ENCODE measurements around the gene TBC1D22A.

TBC1D22A gene

GRCh38 chr22:47091921-47092700, 329.7 kb downstream of the TBC1D22A start:
- DNase-seq: no peak

GRCh38 chr22:47092896-47093311, 330.5 kb downstream of the TBC1D22A start:
- no peak for DNase-seq

- DNase-seq: no peak
Measured at GRCh38 chr22:47093720-47094119, 331.3 kb downstream of the TBC1D22A start.

- DNase-seq: no peak
Measured at GRCh38 chr22:47094861-47095330, 332.4 kb downstream of the TBC1D22A start.

GRCh38 chr22:47095395-47096122, 333.1 kb downstream of the TBC1D22A start:
- no peak for DNase-seq

GRCh38 chr22:47098121-47098520, 335.7 kb downstream of the TBC1D22A start:
- no peak for DNase-seq

GRCh38 chr22:47098554-47098953, 336.1 kb downstream of the TBC1D22A start:
- DNase-seq: no peak

GRCh38 chr22:47100019-47100418, 337.6 kb downstream of the TBC1D22A start:
- no peak for DNase-seq

GRCh38 chr22:47100646-47101200, 338.3 kb downstream of the TBC1D22A start:
- DNase-seq: no peak

- DNase-seq: no peak
Measured at GRCh38 chr22:47101321-47101885, 339.0 kb downstream of the TBC1D22A start.

GRCh38 chr22:47102081-47102480, 339.6 kb downstream of the TBC1D22A start:
- no peak for DNase-seq

GRCh38 chr22:47102648-47103047, 340.2 kb downstream of the TBC1D22A start:
- DNase-seq: no peak

- DNase-seq: no peak
Measured at GRCh38 chr22:47105085-47105484, 342.6 kb downstream of the TBC1D22A start.

GRCh38 chr22:47106806-47107205, 344.4 kb downstream of the TBC1D22A start:
- no peak for DNase-seq

- DNase-seq: no peak
Measured at GRCh38 chr22:47107431-47107830, 345.0 kb downstream of the TBC1D22A start.

- no peak for DNase-seq
Measured at GRCh38 chr22:47110817-47111443, 348.5 kb downstream of the TBC1D22A start.

- DNase-seq: no peak
Measured at GRCh38 chr22:47111626-47112581, 349.5 kb downstream of the TBC1D22A start.

- no peak for DNase-seq
Measured at GRCh38 chr22:47112582-47112965, 350.1 kb downstream of the TBC1D22A start.

- DNase-seq: no peak
Measured at GRCh38 chr22:47112994-47113852, 350.8 kb downstream of the TBC1D22A start.

GRCh38 chr22:47113853-47114415, 351.5 kb downstream of the TBC1D22A start:
- no peak for DNase-seq
